SKM-1 treated with dmso at 0.1 percent for 144 hours (cell line): ENCODE data around the gene ABCC3.
A peak's percentile ranks its signal among the peaks of the same experiment; 100 is the strongest.
"Not testable (repeated sequence)": the region's sequence is repeated elsewhere in the genome, so short reads cannot be mapped to it uniquely, and the experiment has no call there.

Source experiments
- DNase-seq: peaks from one replicate; lab custom pipeline; 2025; ENCODE audit not compliant: unreplicated experiment; lab: John Stamatoyannopoulos, UW

ABCC3 gene

DNA sequence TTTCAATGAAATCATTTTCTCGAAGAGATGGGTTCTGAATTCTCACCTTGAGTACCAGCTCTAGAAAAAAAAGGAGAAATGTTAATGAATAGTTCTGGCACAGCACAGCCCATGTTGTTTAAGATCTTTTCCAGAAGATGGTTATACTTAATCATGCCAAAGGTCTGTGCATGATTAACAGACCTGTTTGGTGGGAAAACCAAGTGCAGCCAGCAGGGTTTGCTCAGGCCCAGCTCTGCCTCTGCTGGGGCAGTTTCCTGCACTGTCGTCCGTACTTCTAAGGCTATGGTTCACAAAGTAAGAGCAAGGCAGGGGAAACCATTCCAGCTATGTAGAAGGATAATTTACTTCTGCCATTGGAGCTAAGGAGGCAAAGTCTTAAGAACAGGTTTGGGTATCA lies 62.4 kb downstream of the ABCC3 start:
- no peak for DNase-seq

DNA sequence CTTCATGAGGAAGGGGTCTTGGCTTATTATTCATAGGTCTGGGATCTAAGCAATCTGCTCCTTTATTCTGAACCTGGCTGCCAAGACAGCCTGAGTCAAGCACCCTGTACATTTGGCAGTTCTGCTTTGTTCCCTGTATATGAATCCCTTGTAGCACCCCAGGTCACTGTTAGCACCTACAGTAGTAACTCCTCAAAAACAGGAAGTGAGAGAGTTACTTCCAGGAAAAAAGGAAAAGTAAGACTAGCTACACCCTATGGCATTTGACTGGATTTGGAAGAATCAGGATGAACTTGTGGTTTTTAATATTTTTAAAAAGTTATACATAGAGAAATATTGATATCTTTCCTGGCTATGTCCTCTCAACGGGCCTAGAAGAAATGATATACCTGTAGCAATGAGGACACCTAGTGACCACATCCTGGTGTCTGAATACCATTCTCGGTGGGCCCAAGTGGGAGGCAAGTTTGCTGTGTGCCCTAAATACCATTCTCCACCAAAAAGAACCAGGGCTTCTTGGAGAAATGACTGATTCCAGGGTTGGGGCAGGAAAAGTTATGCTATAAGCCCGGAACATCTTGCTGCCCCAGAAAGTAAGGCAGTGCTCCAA lies 63.1 kb downstream of the ABCC3 start:
- no peak for DNase-seq

- no peak for DNase-seq
Observed at GRCh38 chr17:50699410-50699809, 64.7 kb downstream of the ABCC3 start.

- DNase-seq = no peak
Observed at GRCh38 chr17:50703162-50703561, 68.5 kb downstream of the ABCC3 start.

DNA sequence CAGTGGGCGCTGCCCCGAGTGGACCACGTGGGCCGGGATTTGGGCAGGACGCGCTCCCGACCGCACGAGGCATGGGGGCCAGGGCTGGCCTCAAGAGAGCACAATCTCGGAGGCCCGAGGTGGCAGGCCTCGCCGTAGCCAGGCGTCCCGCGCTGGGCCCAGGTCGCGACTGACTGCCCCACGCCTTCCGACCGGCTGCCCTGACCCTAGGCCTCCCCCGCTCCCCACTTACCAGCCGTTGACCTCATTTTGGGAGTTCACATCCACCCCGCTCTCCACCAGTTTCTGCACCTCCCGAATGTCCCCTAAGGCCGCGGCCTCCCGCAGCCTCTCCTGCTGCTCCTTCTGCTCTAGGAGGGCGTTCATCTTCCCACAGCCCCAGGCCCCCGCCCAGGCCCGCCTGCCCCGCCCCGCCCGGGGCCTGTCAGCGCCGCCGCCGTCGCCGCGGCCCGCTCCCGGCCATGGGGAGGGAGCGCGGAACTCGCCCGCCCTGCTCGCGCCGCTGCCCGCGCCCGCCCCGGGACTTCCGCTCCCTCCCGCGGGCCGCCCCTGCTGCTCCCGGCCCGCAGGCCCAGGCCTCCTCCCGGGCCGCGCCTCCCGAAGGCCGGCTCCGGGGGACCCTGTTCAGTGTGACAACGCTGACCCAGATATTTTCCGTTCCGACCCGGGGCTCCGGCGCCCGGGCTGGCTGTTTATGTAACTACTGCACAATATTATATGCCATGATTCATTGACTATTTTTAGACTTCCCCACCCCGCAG lies 72.8 kb downstream of the ABCC3 start, which contains the start of gene ANKRD40:
TSS of gene ANKRD40 (minus strand) at position 626 of the 761 bp plus-strand sequence. CDS start at position 366, 260 bp downstream.
- DNase-seq = peak; percentile 83

DNA sequence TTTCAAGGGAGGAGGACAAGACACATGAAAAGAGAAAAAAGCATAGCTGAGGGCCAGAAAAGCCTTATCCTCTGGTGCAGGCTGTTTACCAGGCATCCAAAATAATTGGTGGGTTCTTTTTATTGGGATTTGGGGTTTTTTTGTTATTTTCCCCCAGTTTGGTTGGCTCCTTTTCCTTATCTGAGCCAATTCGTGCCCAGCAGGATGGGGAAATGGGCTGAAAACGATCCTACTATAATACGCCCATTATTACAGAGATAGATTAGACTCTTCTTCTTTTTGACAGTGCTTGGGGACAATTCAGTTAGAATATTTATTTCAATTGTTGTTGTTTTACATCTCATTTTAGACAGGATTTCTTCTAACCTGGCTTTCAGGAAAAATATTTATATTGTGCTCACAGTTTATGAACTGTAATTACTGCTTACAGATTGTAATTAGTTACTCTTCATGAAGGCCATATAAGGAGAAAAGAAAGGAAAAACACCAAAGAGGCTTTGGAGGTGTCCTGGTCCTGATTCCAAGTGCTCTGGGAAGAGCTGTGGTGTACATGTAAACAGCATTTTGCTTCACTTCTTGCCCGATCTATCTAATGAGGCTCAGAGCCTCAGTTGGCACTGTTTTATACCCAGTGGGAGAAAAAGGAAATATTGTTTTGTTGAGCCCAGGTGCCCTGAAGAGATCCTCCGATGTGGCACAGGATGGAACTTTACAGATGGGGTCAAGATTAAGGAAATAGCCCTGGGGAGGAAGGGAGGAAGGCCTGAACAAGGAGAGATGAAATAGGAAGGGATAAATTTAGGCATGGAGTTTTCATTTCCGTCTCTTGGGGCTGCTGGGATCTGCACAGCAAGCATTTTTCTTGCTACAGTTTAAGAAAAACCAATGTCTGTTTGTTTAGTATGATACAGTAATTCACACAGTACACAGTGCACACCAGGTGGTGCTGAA lies 73.6 kb downstream of the ABCC3 start:
- DNase-seq = no peak

DNA sequence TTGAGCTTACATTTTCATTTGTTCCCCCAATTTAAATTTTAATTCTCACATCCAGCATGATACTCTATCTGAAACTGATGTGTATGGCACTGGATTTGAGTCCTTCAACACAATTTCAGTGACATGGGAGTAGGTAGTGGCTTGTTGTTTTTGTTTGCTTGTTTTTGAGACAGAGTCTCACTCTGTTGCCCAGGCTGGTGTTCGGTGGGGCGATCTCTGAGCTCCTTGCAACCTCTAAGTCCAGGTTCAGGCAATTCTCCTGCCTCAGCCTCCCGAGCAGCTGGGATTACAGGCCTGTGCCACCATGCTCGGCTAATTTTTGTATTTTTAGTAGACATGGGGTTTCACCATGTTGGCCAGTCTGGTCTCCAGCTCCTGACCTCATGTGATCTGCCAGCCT lies 74.4 kb downstream of the ABCC3 start:
- not testable (repeated sequence) for DNase-seq

DNA sequence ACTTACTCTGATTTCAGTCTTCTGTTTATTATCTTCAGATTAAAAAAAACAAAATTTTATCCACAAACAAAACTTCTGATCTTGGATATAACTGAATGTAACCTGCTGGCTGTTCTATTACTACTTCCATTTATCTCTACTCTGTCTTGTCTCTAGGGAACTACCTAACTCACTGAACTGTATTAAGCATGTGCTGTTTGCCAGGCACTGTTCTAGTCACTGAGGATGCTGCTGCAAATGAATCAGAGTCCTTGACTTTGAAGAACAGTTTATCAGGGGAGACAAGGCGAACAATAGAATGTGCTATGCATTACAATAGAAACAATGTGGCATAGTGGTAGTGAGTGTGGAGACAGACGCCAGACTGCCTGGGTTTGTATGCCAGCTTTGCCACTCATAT lies 75.3 kb downstream of the ABCC3 start:
- DNase-seq = no peak

DNA sequence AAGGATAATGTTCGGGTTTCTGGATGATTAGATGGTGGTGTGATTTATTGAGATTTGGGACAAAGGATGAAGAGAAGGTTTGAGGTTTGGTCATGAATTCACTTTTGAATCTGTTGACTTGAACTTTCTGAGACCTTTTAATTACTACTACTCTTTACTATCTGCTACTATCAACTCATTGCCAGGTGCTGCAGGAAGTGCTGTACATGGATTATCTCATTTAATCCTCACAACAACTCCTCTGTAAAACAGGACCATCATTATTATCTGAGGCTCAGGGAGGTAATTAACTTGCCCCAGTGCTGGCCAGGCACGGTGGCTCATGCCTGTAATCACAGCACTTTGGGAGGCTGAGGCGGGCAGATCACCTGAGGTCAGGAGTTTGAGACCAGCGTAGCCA lies 76.0 kb downstream of the ABCC3 start:
- DNase-seq = no peak

GRCh38 chr17:50712641-50713040 lies 78.0 kb downstream of the ABCC3 start:
- no peak for DNase-seq

GRCh38 chr17:50715471-50715870 lies 80.8 kb downstream of the ABCC3 start:
- no peak for DNase-seq

GRCh38 chr17:50719144-50719923 lies 84.7 kb downstream of the ABCC3 start, which contains the start of gene LUC7L3:
TSS of gene LUC7L3 (plus strand) at chr17:50719603. CDS start at chr17:50719733, 130 bp downstream.
- peak; percentile 81 for DNase-seq

- no peak for DNase-seq
Observed at GRCh38 chr17:50719924-50720794, 85.5 kb downstream of the ABCC3 start.

DNA sequence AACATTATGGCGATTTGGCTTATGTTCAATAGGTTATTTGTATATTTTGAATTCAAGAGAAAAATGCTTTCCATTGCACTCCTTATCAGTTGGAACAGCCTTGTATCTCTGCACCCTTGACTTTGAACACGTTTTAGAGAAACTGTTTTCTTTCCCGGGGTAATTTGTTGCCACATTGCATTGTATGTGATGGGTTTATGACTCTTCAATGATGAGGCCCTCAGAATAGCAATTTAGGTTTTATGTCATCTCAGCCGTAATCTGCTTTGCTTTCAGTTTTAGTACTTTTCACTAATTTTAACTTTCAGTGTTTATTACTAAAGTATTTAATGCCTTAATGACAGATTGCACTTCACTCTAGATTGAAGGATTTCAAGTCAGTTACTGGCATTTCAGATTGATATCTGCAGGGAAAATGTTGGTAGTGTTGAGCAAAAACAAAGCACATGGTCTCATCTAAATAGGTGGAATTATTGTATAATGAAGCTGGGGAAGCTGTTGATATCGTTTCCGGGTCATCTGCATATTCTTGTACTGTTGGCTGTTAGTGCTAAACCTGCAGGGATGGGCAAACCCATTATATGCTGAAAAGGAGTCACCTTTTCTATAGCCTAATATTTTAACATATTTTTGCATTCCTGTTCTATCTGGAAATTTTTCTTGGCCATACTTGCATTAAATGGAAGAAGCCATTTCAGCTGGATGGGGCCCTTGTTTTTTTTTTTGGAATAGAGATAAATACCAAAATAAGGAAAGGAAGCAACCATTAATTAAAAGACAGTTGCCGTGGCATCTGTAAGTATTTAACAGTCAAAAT lies 86.7 kb downstream of the ABCC3 start:
- no peak for DNase-seq

DNA sequence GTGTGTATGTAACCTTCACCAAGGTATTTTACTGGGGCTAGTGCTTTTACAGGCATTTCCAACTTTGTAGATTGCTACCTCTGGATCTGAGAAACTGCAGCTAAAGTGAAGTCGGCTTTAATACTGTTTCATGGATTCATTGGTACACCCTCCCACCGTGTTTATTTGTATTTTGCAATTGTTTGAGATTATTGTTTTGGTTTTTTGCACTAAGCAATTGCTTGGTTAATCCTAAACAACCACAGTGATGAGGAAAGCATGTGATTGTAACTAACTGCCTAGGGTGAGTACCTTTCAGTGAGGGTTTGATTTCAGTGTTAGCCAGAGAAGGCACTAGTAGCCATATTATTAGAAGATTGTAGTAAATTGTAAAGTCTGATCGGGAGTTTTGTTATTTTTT lies 88.1 kb downstream of the ABCC3 start:
- no peak for DNase-seq

- DNase-seq = not testable (repeated sequence)
Observed at GRCh38 chr17:50724622-50725021, 89.9 kb downstream of the ABCC3 start.

DNA sequence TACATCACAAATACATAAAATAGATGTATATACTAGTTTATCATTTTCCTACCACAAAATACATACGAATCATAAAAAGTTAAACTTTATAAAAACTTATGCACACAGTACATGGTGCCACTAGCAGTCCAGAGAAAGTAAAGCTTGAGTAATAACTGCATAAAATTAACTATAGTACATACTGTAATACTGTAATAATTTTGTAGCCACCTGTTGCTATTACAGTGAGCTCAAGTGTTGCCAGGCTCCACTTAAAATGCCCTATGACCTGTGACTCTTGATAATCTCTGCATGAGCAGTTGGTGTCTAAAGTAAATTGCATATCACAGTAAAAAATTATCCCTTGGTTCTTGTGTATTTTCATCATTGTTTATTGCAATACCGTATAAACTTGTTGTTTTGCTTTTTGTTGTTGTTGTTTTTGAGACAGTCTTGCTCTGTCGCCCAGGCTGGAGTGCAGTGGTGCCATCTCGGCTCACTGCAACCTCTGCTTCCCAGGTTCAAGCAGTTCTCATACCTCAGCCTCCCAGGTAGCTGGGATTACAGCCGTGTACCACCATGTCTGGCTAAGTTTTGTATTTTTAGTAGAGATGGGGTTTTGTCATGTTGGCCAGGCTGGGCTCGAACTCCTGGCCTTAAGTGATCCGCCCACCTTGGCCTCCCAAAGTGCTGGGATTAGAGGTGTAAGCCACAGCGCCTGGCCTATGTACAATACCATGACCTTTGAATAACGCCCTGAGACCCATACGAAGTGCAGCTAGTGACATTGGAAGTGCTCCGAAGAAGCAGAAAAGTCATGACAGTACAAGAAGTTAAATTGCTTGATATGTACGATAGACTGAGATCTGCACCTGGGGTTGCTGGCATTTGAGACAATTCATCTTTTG lies 91.3 kb downstream of the ABCC3 start:
- DNase-seq = no peak

GRCh38 chr17:50728112-50728429 lies 93.4 kb downstream of the ABCC3 start:
- DNase-seq = no peak
